A172 (cell line): ENCODE measurements around the gene GAN. TPM values are rescaled to one million over a fixed set of nuclear protein-coding genes. Genes with fewer than 3 reads are reported as not detected.
"Not testable (repeated sequence)": the region's sequence is repeated elsewhere in the genome, so short reads cannot be mapped to it uniquely, and the experiment has no call there.

Experiments used
- DNase-seq: peaks from one replicate; pipeline ENCODE4 v3.0.0-alpha.2; 2015; ENCODE audit warnings: low spot score
- total RNA-seq: library from RNA; depleted of rRNA; stranded (reverse); fragments of >200 nt; shearing (Covaris generic); gene quantifications from 2 replicates; pipeline ENCODE4 v1.2.3, GENCODE V29; 2014

Gene GAN
- total RNA-seq, 1 experiment from 2014 or later = 12.7 TPM

DNA sequence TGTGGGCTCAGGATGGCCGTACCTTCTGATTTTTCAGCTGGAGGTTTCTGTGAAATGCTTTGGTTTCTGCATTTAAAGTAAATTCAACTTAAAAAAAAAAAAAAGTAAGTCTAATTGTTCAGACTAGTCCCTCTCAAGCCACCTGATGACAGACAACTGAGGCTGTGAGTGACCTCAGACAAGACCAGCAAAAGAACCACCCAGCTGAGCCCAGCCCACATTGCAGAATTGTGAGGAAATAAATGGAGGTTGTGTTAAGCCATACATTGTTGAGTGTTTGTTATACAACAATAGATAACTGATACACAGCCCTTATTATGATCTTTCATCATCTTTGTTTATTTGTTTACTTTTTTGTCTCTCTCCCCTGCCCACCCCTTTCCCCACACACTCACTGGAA, 85.1 kb downstream of the GAN start:
- no peak for DNase-seq

GRCh38 chr16:81401035-81401950, 86.5 kb downstream of the GAN start:
- peak; percentile 85 for DNase-seq

GRCh38 chr16:81403208-81403600, 88.4 kb downstream of the GAN start:
- DNase-seq = no peak

- peak; percentile 80 for DNase-seq
Measured at GRCh38 chr16:81403601-81404391, 89.0 kb downstream of the GAN start.

- not testable (repeated sequence) for DNase-seq
Measured at GRCh38 chr16:81405002-81405401, 90.2 kb downstream of the GAN start.

GRCh38 chr16:81405702-81406113, 90.9 kb downstream of the GAN start:
- peak; percentile 97 for DNase-seq

DNA sequence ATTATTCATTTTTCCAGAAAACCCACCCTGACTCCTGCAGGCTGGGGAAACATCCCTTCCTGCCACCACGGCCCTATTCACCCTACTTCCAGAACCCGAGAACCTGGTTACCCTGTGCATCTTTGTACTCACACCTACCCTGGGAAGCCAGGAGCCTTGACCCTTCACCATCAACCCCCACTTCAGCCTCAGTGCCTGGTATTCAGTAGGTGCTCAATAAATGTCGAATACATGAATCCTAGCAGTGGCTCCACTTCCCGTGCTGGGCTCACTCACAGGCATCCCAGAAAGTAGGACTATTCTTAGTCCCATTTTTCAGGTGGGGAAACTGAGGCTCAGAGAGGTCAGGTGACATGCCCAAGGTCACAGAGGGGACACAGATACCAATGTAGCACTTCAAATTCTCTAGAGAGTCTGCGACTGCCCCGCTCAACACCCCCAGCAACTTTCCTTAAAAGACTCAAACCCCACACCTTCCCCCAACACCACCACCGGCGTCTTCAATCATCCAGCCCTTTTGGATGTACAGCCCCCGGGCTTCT, 93.7 kb downstream of the GAN start:
- no peak for DNase-seq

DNA sequence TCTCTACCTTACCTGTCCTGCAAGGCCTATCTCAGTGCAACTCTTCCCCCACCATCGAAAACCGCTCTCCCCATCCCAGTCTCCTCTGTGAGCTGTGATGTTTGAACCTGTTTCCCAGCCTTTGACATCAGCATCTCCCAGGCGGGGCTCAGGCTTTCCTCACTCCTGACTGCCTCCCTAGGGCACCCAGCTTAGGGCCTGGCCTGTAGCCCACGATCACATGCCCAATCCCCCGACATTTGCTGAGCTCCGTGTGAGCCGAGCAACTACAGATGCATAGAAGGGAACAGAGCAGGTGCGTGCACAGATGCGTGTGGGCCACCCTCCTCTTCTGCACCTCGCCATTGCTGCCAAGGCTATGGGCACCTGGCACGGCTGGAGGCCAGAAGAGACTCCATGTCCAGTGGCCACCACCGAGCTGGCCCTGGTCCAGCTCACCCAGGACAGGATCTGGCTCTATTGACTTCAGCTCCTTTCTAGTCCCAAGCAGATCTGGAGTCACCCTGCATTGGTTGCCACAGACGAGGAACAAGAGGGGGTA, 94.3 kb downstream of the GAN start:
- no peak for DNase-seq

DNA sequence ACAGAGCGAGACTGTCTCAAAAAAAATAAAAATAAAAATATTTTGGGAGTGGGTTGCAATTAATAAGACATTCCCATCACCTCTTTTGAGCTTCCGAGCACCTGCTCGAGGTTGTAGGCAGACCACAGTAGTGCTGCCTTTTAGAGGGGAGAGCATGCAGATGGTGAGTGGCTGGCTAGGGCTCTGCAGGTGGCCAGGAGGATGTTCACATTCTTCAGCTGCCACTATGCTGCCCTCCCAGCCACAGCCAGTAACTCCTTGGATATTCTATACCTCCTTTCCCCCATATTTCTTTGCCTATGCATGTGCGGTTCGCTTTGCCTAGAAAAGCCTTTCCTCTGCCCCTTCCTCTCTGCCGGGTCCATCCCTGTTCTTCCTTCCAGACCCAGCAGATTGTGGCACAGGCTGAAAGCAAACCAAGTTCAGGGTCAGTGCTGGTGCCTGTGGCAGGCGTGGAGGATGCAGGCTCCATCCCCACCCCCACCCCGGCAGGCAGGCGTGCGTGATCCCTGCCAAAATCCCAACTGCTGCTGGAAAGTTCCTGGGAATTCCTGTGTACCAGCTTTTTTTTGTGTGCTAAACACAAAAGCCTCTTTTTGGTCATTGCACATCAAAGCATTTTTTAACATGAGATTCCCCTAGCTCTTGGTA, 96.0 kb downstream of the GAN start:
- peak; percentile 8 for DNase-seq

DNA sequence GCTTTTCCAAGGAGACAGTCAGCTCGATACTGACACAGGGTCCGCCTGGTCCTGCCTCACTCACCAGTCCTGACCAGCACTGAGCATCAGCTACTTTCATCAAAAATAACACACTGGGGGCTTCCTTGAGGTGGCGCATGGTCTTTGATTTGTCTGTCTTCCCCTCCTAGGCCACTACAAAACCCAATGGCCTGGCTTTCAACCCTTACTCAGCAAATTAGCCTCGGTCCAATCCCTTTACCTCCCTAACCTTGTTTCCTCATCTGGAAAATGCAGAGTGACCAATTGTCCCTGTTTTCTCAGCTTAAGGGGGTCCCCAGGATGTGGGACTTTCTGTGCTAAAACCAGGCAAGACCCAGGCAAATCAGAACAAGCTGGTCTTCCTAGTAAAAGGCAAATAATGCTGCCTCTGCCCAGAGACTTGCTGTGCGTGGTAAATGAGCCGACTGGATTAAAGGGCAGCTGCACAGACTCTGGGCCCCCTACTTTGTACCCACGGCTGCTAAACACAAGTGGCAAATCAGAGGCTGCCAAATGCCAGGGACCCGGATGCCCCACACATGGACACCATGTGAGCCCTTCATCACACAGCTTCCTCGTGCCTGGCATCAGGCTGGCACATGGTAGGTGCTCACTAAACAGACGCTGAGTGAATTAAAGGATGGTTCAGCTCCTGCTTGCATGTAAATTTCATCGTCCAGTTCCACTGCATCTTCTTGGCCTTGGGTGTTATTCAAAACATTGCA, 98.7 kb downstream of the GAN start:
- no peak for DNase-seq

DNA sequence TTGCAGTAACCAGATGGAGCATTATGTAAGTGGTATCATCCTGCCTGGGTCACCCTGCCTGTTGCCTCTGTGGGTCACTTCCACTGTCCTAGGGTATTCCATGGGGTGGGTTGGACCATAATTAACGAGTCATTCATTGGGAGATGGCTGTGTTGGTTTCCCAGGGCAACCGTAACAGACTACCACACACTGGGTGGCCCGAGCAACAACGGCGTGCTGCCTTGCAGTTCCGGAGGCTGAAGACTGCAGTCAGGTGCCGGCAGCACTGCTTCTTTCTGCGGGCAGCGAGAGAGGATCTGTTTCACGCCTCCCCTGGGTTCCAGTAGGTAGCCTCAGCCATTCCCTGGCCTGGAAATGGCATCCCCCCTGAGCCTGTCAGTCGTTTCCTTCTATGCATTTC, 101.0 kb downstream of the GAN start:
- DNase-seq = no peak

GRCh38 chr16:81416749-81417148, 102.0 kb downstream of the GAN start:
- DNase-seq = no peak

DNA sequence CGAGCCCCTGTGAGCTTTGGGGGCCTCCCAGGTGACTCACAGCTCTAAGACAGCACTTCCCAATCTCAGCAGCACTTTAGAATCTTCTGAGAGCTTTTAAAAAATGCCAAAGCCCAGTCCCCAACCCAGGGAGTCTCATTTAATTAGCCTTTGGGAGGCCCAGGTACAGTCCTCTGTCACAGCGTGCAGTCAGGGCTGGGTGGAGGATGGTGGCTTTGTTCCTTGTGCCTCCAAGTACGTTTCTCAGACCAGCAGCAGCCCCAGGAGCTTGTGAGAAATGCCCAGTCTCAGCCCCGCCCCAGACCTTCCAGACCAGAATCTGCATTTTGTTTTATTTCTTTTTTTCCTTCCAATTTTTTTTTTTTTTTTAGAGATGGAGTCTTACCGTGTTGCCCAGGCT, 102.4 kb downstream of the GAN start:
- DNase-seq = no peak

- DNase-seq = no peak
Measured at GRCh38 chr16:81419806-81420205, 105.0 kb downstream of the GAN start.

DNA sequence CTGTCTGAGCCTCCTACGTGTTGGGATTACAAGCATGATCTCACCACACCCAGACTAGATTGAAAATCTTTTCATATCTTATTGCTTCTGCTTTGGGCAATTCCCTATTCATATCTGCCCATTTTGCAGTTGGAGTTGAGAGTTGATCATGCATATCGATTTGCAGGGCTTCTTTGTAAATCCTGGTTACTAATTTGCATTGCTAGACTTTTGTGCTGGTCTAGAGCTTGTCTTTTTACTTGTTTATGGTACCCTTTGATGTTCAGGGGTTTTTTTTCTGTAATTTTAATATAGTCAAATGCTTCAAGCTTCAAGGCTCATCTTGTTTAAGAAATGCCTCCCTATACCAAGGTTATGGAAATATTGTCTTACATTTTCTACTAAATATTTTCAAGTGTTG, 106.4 kb downstream of the GAN start:
- no peak for DNase-seq

DNA sequence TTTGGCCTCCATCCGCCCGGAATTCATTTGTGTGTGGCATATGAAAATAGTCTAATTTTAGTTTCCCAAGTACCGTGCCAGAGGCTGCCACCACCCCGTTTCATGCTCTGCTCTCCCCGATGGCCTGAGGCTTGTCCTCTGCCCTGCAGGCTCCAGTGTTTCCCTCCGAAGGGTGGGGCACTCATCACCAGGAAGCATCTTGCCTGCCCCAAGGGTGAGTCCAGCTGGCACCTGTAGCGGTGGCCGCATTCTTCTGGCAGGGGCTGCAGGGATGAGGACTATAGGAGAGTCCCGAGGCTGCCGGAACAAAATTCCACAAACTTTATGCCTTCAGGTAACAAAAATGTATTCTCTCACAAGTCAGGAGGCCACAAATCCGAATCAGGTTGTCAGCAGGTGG, 106.8 kb downstream of the GAN start:
- DNase-seq = no peak

DNA sequence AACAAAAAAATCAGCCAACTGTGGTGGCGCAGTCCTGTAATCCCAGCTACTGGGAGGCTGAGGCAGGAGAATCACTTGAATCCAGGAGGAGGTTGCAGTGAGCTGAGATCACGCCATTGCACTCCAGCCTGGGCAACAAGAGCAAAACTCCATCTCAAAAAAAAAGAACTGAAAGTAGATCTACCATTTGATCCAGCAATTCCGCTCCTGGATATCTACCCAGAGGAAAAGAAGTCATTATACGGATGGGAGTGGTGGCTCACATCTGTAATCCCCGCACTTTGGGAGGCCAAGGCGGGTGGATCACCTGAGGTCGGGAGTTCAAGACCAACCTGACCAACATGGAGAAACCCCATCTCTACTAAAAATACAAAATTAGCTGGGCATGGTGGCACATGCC, 107.4 kb downstream of the GAN start:
- DNase-seq = not testable (repeated sequence)

GRCh38 chr16:81424771-81425170, 110.0 kb downstream of the GAN start:
- peak; percentile 86 for DNase-seq

GRCh38 chr16:81427219-81427618, 112.5 kb downstream of the GAN start:
- DNase-seq = no peak

DNA sequence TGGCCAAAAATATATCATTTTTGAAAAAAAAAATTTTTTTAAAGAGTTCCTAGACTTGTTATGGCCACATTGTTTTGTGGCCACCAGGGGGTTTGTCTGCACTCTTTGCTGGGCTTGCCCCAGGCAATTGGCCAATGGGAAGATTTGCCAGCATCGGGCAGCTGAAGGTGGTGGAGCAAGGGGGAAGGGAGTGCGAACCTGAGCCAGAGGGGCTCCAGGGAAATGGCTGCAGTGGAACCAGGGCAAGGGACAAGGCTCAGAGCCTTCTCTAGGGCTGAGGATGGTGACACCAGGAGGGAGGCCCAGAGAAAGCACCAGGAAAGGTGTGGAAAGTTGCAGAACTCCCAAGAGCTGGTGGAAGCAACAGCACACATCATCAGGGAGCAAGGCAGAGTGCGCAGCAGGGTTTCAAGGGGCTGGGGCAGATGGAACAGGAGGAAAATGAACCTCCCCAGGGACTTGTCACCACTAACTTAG, 114.3 kb downstream of the GAN start:
- peak; percentile 46 for DNase-seq
